Measurements from ENCODE around the gene ATP1B1. TPM values are rescaled to one million over a fixed set of nuclear protein-coding genes. Genes with fewer than 3 reads are reported as not detected.

The ATP1B1 gene
- polyA plus RNA-seq, 4 donors = 182 to 240 (median 227) TPM

- no peak overlapping the region for H3K4me3 ChIP-seq (ENCODE audit: low read depth in 1 of 3, low read length in 3 of 3)
- no peak for FAIRE-seq
Measured at GRCh38 chr1:169115891-169116585, 9.5 kb downstream of the ATP1B1 start.

GRCh38 chr1:169117014-169117413 lies 10.5 kb downstream of the ATP1B1 start:
- H3K4me3 ChIP-seq (ENCODE audit: low read depth in 1 of 3, low read length in 3 of 3) = no peak overlapping the region
- peak overlapping the region in 2 of 3 donors; percentile 12 to 62 for H3K27ac ChIP-seq (ENCODE audit: low read depth in 1 of 3, low read length in 2 of 3)
- no peaks in the 10 kb centered on the region for H3K27me3 ChIP-seq (ENCODE audit: control insufficient read depth in 3 of 3, insufficient read depth in 3 of 3, low read length in 3 of 3)
- DNase-seq (no peak), FAIRE-seq (no peak)
- H3K4me1 ChIP-seq (ENCODE audit: control insufficient read depth in 3 of 3, insufficient read depth in 2 of 3, low read depth in 1 of 3, low read length in 2 of 3) = peaks cover 3 to 31% (median 5%) of the 10 kb centered on the region in 3 donors
- H3K36me3 ChIP-seq (ENCODE audit: control insufficient read depth in 3 of 3, insufficient read depth in 2 of 3, low read depth in 1 of 3, low read length in 3 of 3) = peaks cover 0 to 60% (median 11%) of the 10 kb centered on the region in 3 donors
- 41 to 63% (median 56%) methylated on average over 2 of the region's 2 CpGs for WGBS, 3 donors
- H3K9me3 ChIP-seq (ENCODE audit: control insufficient read depth in 2 of 2, insufficient read depth in 1 of 2, low read depth in 1 of 2, low read length in 1 of 2) = no peaks in the 10 kb centered on the region

More at GRCh38 chr1:169115891-169116585, 9.5 kb downstream of the ATP1B1 start:
- peak; percentile 78 to 85 for DNase-seq
- 20 to 48% (median 40%) methylated on average over 14 of the region's 14 CpGs for WGBS, 3 donors
- peaks cover 0 to 63% (median 13%) of the 10 kb centered on the region in 3 donors for H3K36me3 ChIP-seq (ENCODE audit: control insufficient read depth in 3 of 3, insufficient read depth in 2 of 3, low read depth in 1 of 3, low read length in 3 of 3)
- H3K27ac ChIP-seq (ENCODE audit: low read depth in 1 of 3, low read length in 2 of 3) = peak overlapping the region; percentile 12 to 62 (median 61)
- H3K4me1 ChIP-seq (ENCODE audit: control insufficient read depth in 3 of 3, insufficient read depth in 2 of 3, low read depth in 1 of 3, low read length in 2 of 3) = peaks cover 3 to 40% (median 5%) of the 10 kb centered on the region in 3 donors
- no peaks in the 10 kb centered on the region for H3K27me3 ChIP-seq (ENCODE audit: control insufficient read depth in 3 of 3, insufficient read depth in 3 of 3, low read length in 3 of 3)
- H3K9me3 ChIP-seq (ENCODE audit: control insufficient read depth in 2 of 2, insufficient read depth in 1 of 2, low read depth in 1 of 2, low read length in 1 of 2) = no peaks in the 10 kb centered on the region

GRCh38 chr1:169117599-169117998 lies 11.1 kb downstream of the ATP1B1 start:
- WGBS, 3 donors = 52 to 75% (median 55%) methylated on average over 1 of the region's 1 CpG
- H3K27me3 ChIP-seq (ENCODE audit: control insufficient read depth in 3 of 3, insufficient read depth in 3 of 3, low read length in 3 of 3) = no peaks in the 10 kb centered on the region
- FAIRE-seq = no peak
- H3K36me3 ChIP-seq (ENCODE audit: control insufficient read depth in 3 of 3, insufficient read depth in 2 of 3, low read depth in 1 of 3, low read length in 3 of 3) = peaks cover 0 to 58% (median 7%) of the 10 kb centered on the region in 3 donors
- peaks cover 3 to 26% (median 5%) of the 10 kb centered on the region in 3 donors for H3K4me1 ChIP-seq (ENCODE audit: control insufficient read depth in 3 of 3, insufficient read depth in 2 of 3, low read depth in 1 of 3, low read length in 2 of 3)
- no peak overlapping the region for H3K4me3 ChIP-seq (ENCODE audit: low read depth in 1 of 3, low read length in 3 of 3)
- H3K27ac ChIP-seq (ENCODE audit: low read depth in 1 of 3, low read length in 2 of 3) = no peak overlapping the region
- no peak for DNase-seq
- no peaks in the 10 kb centered on the region for H3K9me3 ChIP-seq (ENCODE audit: control insufficient read depth in 2 of 2, insufficient read depth in 1 of 2, low read depth in 1 of 2, low read length in 1 of 2)

GRCh38 chr1:169118227-169118626 lies 11.7 kb downstream of the ATP1B1 start:
- peaks cover 0 to 53% (median 7%) of the 10 kb centered on the region in 3 donors for H3K36me3 ChIP-seq (ENCODE audit: control insufficient read depth in 3 of 3, insufficient read depth in 2 of 3, low read depth in 1 of 3, low read length in 3 of 3)
- DNase-seq = no peak
- H3K4me3 ChIP-seq (ENCODE audit: low read depth in 1 of 3, low read length in 3 of 3) = no peak overlapping the region
- H3K9me3 ChIP-seq (ENCODE audit: control insufficient read depth in 2 of 2, insufficient read depth in 1 of 2, low read depth in 1 of 2, low read length in 1 of 2) = no peaks in the 10 kb centered on the region
- peak overlapping the region in 1 of 3 donors; percentile 48 for H3K27ac ChIP-seq (ENCODE audit: low read depth in 1 of 3, low read length in 2 of 3)
- H3K27me3 ChIP-seq (ENCODE audit: control insufficient read depth in 3 of 3, insufficient read depth in 3 of 3, low read length in 3 of 3) = no peaks in the 10 kb centered on the region
- 53 to 68% (median 58%) methylated on average over 4 of the region's 4 CpGs for WGBS, 3 donors
- H3K4me1 ChIP-seq (ENCODE audit: control insufficient read depth in 3 of 3, insufficient read depth in 2 of 3, low read depth in 1 of 3, low read length in 2 of 3) = peaks cover 3 to 26% (median 5%) of the 10 kb centered on the region in 3 donors
- no peak for FAIRE-seq

GRCh38 chr1:169119405-169119804 lies 12.9 kb downstream of the ATP1B1 start:
- 40 to 61% (median 57%) methylated on average over 5 of the region's 5 CpGs for WGBS, 3 donors
- no peak overlapping the region for H3K4me3 ChIP-seq (ENCODE audit: low read depth in 1 of 3, low read length in 3 of 3)

GRCh38 chr1:169120066-169120465 lies 13.6 kb downstream of the ATP1B1 start:
- H3K4me3 ChIP-seq (ENCODE audit: low read depth in 1 of 3, low read length in 3 of 3) = no peak overlapping the region
- no peaks in the 10 kb centered on the region for H3K27me3 ChIP-seq (ENCODE audit: control insufficient read depth in 3 of 3, insufficient read depth in 3 of 3, low read length in 3 of 3)
- WGBS, 3 donors = 52 to 59% (median 59%) methylated on average over 5 of the region's 5 CpGs
- no peaks in the 10 kb centered on the region for H3K9me3 ChIP-seq (ENCODE audit: control insufficient read depth in 2 of 2, insufficient read depth in 1 of 2, low read depth in 1 of 2, low read length in 1 of 2)
- peaks cover 3 to 19% (median 4%) of the 10 kb centered on the region in 3 donors for H3K4me1 ChIP-seq (ENCODE audit: control insufficient read depth in 3 of 3, insufficient read depth in 2 of 3, low read depth in 1 of 3, low read length in 2 of 3)
- no peak for DNase-seq
- FAIRE-seq = no peak
- H3K36me3 ChIP-seq (ENCODE audit: control insufficient read depth in 3 of 3, insufficient read depth in 2 of 3, low read depth in 1 of 3, low read length in 3 of 3) = peaks cover 5 to 40% (median 14%) of the 10 kb centered on the region in 3 donors
- peak overlapping the region in 1 of 3 donors; percentile 53 for H3K27ac ChIP-seq (ENCODE audit: low read depth in 1 of 3, low read length in 2 of 3)

More at GRCh38 chr1:169119405-169119804, 12.9 kb downstream of the ATP1B1 start:
- DNase-seq = no peak
- H3K4me1 ChIP-seq (ENCODE audit: control insufficient read depth in 3 of 3, insufficient read depth in 2 of 3, low read depth in 1 of 3, low read length in 2 of 3) = peaks cover 3 to 19% (median 4%) of the 10 kb centered on the region in 3 donors
- H3K9me3 ChIP-seq (ENCODE audit: control insufficient read depth in 2 of 2, insufficient read depth in 1 of 2, low read depth in 1 of 2, low read length in 1 of 2) = no peaks in the 10 kb centered on the region
- FAIRE-seq = no peak
- H3K36me3 ChIP-seq (ENCODE audit: control insufficient read depth in 3 of 3, insufficient read depth in 2 of 3, low read depth in 1 of 3, low read length in 3 of 3) = peaks cover 0 to 47% (median 10%) of the 10 kb centered on the region in 3 donors
- H3K27ac ChIP-seq (ENCODE audit: low read depth in 1 of 3, low read length in 2 of 3) = no peak overlapping the region
- no peaks in the 10 kb centered on the region for H3K27me3 ChIP-seq (ENCODE audit: control insufficient read depth in 3 of 3, insufficient read depth in 3 of 3, low read length in 3 of 3)

- FAIRE-seq (no peak), DNase-seq (no peak)
- no peak overlapping the region for H3K4me3 ChIP-seq (ENCODE audit: low read depth in 1 of 3, low read length in 3 of 3)
- H3K27ac ChIP-seq (ENCODE audit: low read depth in 1 of 3, low read length in 2 of 3) = no peak overlapping the region
- H3K27me3 ChIP-seq (ENCODE audit: control insufficient read depth in 3 of 3, insufficient read depth in 3 of 3, low read length in 3 of 3) = no peaks in the 10 kb centered on the region
- H3K36me3 ChIP-seq (ENCODE audit: control insufficient read depth in 3 of 3, insufficient read depth in 2 of 3, low read depth in 1 of 3, low read length in 3 of 3) = peaks cover 5 to 34% (median 15%) of the 10 kb centered on the region in 3 donors
- 71 to 77% (median 76%) methylated on average over 6 of the region's 6 CpGs for WGBS, 3 donors
- H3K9me3 ChIP-seq (ENCODE audit: control insufficient read depth in 2 of 2, insufficient read depth in 1 of 2, low read depth in 1 of 2, low read length in 1 of 2) = no peaks in the 10 kb centered on the region
- H3K4me1 ChIP-seq (ENCODE audit: control insufficient read depth in 3 of 3, insufficient read depth in 2 of 3, low read depth in 1 of 3, low read length in 2 of 3) = peaks cover 2 to 9% (median 3%) of the 10 kb centered on the region in 3 donors
Measured at GRCh38 chr1:169121146-169121923, 14.8 kb downstream of the ATP1B1 start.

GRCh38 chr1:169122976-169123375 lies 16.5 kb downstream of the ATP1B1 start:
- no peaks in the 10 kb centered on the region for H3K27me3 ChIP-seq (ENCODE audit: control insufficient read depth in 3 of 3, insufficient read depth in 3 of 3, low read length in 3 of 3)
- peaks cover 2 to 5% (median 3%) of the 10 kb centered on the region in 3 donors for H3K4me1 ChIP-seq (ENCODE audit: control insufficient read depth in 3 of 3, insufficient read depth in 2 of 3, low read depth in 1 of 3, low read length in 2 of 3)
- 32 to 56% (median 49%) methylated on average over 6 of the region's 6 CpGs for WGBS, 3 donors
- no peak for DNase-seq
- no peak for FAIRE-seq
- no peak overlapping the region for H3K27ac ChIP-seq (ENCODE audit: low read depth in 1 of 3, low read length in 2 of 3)
- H3K9me3 ChIP-seq (ENCODE audit: control insufficient read depth in 2 of 2, insufficient read depth in 1 of 2, low read depth in 1 of 2, low read length in 1 of 2) = no peaks in the 10 kb centered on the region
- H3K36me3 ChIP-seq (ENCODE audit: control insufficient read depth in 3 of 3, insufficient read depth in 2 of 3, low read depth in 1 of 3, low read length in 3 of 3) = peaks cover 8 to 34% (median 26%) of the 10 kb centered on the region in 3 donors
- no peak overlapping the region for H3K4me3 ChIP-seq (ENCODE audit: low read depth in 1 of 3, low read length in 3 of 3)
